ENCODE results near the gene JPH2.

DNA sequence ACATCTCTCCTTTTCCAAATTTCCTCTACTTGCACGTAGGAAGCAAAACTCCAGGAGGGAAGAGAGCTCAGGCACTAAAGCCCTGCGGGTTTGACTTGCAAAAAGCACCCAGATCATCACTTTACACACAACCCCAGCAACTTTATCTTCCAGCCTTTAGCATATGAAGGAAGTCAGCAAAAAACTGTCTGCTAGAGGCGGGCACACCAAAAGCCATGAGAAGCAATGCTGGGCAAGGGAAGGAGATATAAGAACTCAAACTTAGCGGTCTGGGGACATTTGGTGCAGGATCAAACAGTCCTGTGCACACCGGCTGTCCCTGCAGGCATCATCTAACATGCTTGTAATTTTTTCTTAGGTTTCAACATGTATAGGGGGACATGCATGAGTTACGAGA lies 113.3 kb downstream of the JPH2 start:
- TF ChIP-seq, protein P1, sequence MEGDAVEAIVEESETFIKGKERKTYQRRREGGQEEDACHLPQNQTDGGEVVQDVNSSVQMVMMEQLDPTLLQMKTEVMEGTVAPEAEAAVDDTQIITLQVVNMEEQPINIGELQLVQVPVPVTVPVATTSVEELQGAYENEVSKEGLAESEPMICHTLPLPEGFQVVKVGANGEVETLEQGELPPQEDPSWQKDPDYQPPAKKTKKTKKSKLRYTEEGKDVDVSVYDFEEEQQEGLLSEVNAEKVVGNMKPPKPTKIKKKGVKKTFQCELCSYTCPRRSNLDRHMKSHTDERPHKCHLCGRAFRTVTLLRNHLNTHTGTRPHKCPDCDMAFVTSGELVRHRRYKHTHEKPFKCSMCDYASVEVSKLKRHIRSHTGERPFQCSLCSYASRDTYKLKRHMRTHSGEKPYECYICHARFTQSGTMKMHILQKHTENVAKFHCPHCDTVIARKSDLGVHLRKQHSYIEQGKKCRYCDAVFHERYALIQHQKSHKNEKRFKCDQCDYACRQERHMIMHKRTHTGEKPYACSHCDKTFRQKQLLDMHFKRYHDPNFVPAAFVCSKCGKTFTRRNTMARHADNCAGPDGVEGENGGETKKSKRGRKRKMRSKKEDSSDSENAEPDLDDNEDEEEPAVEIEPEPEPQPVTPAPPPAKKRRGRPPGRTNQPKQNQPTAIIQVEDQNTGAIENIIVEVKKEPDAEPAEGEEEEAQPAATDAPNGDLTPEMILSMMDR (IDR thresholded peaks at IDR 0.05) = no peak
- no peak for TF ChIP-seq ZFX (IDR thresholded peaks at IDR 0.05; ENCODE audit: borderline replicate concordance)

Data from 22Rv1 (cell line).